Measurements from ENCODE around the gene ELF1. TPM values are rescaled to one million over a fixed set of nuclear protein-coding genes. Genes with fewer than 3 reads are reported as not detected.

The ELF1 gene
- total RNA-seq, 3 donors from 2014 or later = 80.2 to 111 (median 96.8) TPM

- Histone ChIP-seq H3K4me1 (ENCODE audit: low read depth) (peaks cover 67% of the 10 kb centered on the region), H3K9me3 (no peaks in the 10 kb centered on the region), H3K4me3 (no peak overlapping the region), H3K36me3 (ENCODE audit: low read depth) (peaks cover 5% of the 10 kb centered on the region)
- DNase-seq (no peak), ATAC-seq (no peak)
- TF ChIP-seq, protein P1, sequence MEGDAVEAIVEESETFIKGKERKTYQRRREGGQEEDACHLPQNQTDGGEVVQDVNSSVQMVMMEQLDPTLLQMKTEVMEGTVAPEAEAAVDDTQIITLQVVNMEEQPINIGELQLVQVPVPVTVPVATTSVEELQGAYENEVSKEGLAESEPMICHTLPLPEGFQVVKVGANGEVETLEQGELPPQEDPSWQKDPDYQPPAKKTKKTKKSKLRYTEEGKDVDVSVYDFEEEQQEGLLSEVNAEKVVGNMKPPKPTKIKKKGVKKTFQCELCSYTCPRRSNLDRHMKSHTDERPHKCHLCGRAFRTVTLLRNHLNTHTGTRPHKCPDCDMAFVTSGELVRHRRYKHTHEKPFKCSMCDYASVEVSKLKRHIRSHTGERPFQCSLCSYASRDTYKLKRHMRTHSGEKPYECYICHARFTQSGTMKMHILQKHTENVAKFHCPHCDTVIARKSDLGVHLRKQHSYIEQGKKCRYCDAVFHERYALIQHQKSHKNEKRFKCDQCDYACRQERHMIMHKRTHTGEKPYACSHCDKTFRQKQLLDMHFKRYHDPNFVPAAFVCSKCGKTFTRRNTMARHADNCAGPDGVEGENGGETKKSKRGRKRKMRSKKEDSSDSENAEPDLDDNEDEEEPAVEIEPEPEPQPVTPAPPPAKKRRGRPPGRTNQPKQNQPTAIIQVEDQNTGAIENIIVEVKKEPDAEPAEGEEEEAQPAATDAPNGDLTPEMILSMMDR (IDR thresholded peaks at IDR 0.05) = no peak
- intact Hi-C loops (cut with DNase I, micrococcal nuclease) = no loop called here
These were observed 24.4 kb downstream of the ELF1 start for GRCh38 chr13:40994581-40995230.

GRCh38 chr13:40993987-40994386, 25.1 kb downstream of the ELF1 start:
- intact Hi-C loops (cut with DNase I, micrococcal nuclease) = no loop called here
- peak in 1 of 3 donors; percentile 60 for DNase-seq

GRCh38 chr13:40992678-40993518, 26.2 kb downstream of the ELF1 start:
- Histone ChIP-seq H3K9me3 (no peaks in the 10 kb centered on the region), H3K36me3 (ENCODE audit: low read depth) (peaks cover 5% of the 10 kb centered on the region), H3K4me3 (no peak overlapping the region), H3K4me1 (ENCODE audit: low read depth) (peaks cover 58% of the 10 kb centered on the region)
- peak in 1 of 3 donors; percentile 46 for DNase-seq
- intact Hi-C loops (cut with DNase I, micrococcal nuclease) = no loop called here
- ATAC-seq = peak; percentile 27
- TF ChIP-seq, protein P1 (IDR thresholded peaks at IDR 0.05) = no peak

More at GRCh38 chr13:40993987-40994386, 25.1 kb downstream of the ELF1 start:
- Histone ChIP-seq H3K36me3 (ENCODE audit: low read depth) (peaks cover 5% of the 10 kb centered on the region), H3K4me1 (ENCODE audit: low read depth) (peaks cover 67% of the 10 kb centered on the region), H3K4me3 (no peak overlapping the region), H3K9me3 (no peaks in the 10 kb centered on the region)
- ATAC-seq = peak; percentile 97
- TF ChIP-seq, protein P1 (IDR thresholded peaks at IDR 0.05) = no peak

DNA sequence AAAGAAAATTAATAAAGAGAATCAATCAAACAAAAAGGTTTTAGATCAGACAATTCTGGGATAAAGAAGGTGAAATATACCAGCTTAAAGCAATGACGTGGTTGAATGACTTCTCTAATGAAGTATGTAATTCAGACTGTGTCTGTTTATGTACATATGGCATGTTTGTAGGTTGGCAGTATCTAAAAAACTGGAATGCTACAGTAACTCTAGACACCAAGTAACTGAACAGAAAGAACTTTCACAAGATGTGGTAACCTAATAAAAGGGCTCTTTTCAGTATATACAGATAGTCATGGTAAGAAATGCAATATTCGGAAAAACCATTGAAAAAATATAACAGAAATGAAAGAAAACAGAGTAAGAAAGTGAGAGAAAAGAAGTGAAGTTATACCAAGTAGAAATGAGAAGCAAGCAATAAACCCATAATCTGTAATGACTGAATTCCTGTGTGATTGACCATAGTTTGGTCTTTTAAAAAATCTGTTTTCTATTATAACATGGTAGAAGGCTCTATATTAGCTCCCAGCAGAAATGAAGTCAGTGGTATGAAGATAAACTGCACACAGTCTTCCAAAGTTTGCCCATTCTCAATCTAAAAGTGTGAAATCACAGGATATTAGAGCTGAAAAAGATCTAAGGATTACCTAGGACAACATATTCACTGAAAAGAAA, 31.4 kb downstream of the ELF1 start:
- no peak for DNase-seq
- Histone ChIP-seq H3K4me1 (ENCODE audit: low read depth) (peaks cover 53% of the 10 kb centered on the region), H3K36me3 (ENCODE audit: low read depth) (no peaks in the 10 kb centered on the region), H3K4me3 (no peak overlapping the region), H3K9me3 (no peaks in the 10 kb centered on the region)
- ATAC-seq = no peak
- intact Hi-C loops (cut with DNase I, micrococcal nuclease) = no loop called here
- TF ChIP-seq, protein P1 (IDR thresholded peaks at IDR 0.05) = no peak

DNA sequence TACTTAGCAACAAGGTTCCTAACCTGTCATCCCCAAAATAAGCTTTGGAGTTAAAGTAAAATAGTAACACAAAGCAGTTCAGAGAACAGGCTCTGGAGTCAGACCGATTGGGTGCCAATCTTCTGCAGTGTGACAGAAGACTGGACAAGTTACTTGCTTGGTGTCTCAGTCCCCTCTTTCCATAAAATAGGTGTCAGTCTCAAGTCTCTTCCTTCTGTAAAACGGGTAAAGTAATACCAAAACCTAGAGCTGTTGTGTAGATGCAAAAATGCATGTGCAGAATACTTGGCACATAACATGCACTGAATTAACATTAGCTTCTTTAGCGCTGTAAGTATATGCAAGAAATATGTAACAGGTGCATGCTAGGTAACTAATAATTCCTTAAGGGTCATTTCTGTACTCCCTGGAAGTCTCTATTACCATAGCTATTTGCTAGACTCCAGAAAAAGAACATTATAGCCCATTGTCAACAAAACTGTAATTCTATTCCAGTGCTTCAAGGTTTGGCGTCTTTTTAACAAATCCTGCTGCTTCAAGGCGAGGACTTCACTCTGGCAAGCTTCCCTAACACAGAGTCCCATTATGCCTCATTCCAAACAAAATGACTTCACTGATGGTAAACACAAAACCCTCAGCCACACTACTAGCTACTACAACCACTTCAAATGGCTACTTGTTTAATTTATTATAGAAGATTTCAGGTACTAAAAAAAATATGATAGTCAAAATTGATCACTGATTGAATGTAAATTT, 32.8 kb downstream of the ELF1 start:
- Histone ChIP-seq H3K9me3 (no peaks in the 10 kb centered on the region), H3K4me1 (ENCODE audit: low read depth) (peaks cover 44% of the 10 kb centered on the region), H3K36me3 (ENCODE audit: low read depth) (no peaks in the 10 kb centered on the region), H3K4me3 (no peak overlapping the region)
- DNase-seq (no peak), ATAC-seq (peak; percentile 64)
- intact Hi-C loops (cut with DNase I, micrococcal nuclease) = no loop called here
- TF ChIP-seq, protein P1 (IDR thresholded peaks at IDR 0.05) = no peak
